Endothelial cell of umbilical vein (primary cell): ENCODE data around the gene SP6. TPM values are rescaled to one million over a fixed set of nuclear protein-coding genes. Genes with fewer than 3 reads are reported as not detected.

ENCODE experiments used
- BruUV-seq: library from RNA; stranded (reverse); fragments of 400-500 nt; replicated peaks from 2 replicates; lab custom pipeline; 2021; lab: Mats Ljungman, UMichigan
- CTCF ChIA-PET: fragments of 300-600, 350-600 bp; sonication (Branson Sonifier 250); formaldehyde crosslinking; loops from one replicate; lab custom pipeline; 2021; ENCODE audit warnings: antibody characterized with exemption, inconsistent platforms; lab: Charles Lee
- POLR2A ChIA-PET: fragments of 300-600, 350-600 bp; sonication (Branson Sonifier 250); formaldehyde crosslinking; loops from one replicate; lab custom pipeline; 2021; ENCODE audit warnings: antibody characterized with exemption, inconsistent platforms; lab: Charles Lee
- DNase-seq: peaks from one replicate; pipeline ENCODE4 v3.0.0-alpha.2; 2011; ENCODE audit warnings: low read depth, low spot score
- FAIRE-seq: peaks from 2 replicates; lab custom pipeline; 2011; peaks lifted over from hg19 to GRCh38; lab: Jason Lieb, UNC
- H2AFZ ChIP-seq: 2 replicates; pipeline ENCODE4 v1.6.0; 2012; ENCODE audit warnings: low read depth, low read length, control low read depth, inconsistent platforms
- H3K27ac ChIP-seq: 2 replicates; pipeline ENCODE4 v1.5.1; 2011; ENCODE audit warnings: low read depth, mild to moderate bottlenecking, control low read depth, low read length, moderate library complexity; ENCODE audit not compliant: insufficient read depth
- H3K27me3 ChIP-seq, 2 experiments: 2 replicates each; pipeline versions ENCODE4 v1.6.0 to v1.6.1; 2011; ENCODE audit warnings: low read length in 2 of 2, mixed read lengths in 1 of 2; ENCODE audit not compliant: control insufficient read depth in 2 of 2, insufficient read depth in 2 of 2
- H3K36me3 ChIP-seq, 2 experiments: 2 replicates in 1 of 2; 3 replicates in 1 of 2; pipeline ENCODE4 v1.5.1; 2011; ENCODE audit warnings: low read length in 2 of 2, mild to moderate bottlenecking in 1 of 2, moderate library complexity in 1 of 2; ENCODE audit not compliant: control insufficient read depth in 2 of 2, insufficient read depth in 2 of 2; ENCODE audit errors: extremely low read depth in 1 of 2
- H3K4me1 ChIP-seq: 3 replicates; pipeline ENCODE4 v1.5.1; 2011; ENCODE audit warnings: mild to moderate bottlenecking, low read length; ENCODE audit not compliant: control insufficient read depth, insufficient read depth; ENCODE audit errors: extremely low read depth
- H3K4me2 ChIP-seq: 2 replicates; pipeline ENCODE4 v1.6.1; 2011; ENCODE audit warnings: low read length, control low read depth, mixed read lengths; ENCODE audit not compliant: insufficient read depth
- H3K4me3 ChIP-seq, 3 experiments: fragments of 200-600 bp in 1 of 3; sonication (generic), shearing (Covaris generic) in 1 of 3; replicated peaks in 1 of 3; 2 replicates each; pipeline ENCODE4 v1.5.1; 2011 to 2016; ENCODE audit warnings: control low read depth in 3 of 3, low read length in 3 of 3, mild to moderate bottlenecking in 2 of 3, inconsistent platforms in 1 of 3, low read depth in 1 of 3, moderate library complexity in 1 of 3; ENCODE audit not compliant: insufficient read depth in 1 of 3
- H3K79me2 ChIP-seq: 2 replicates; pipeline ENCODE4 v1.6.0; 2012; ENCODE audit warnings: low read length, inconsistent platforms; ENCODE audit not compliant: control insufficient read depth, insufficient read depth
- H3K9ac ChIP-seq: replicated peaks from 2 replicates; pipeline ENCODE3; 2011; ENCODE audit warnings: low read length, control low read depth; ENCODE audit not compliant: insufficient read depth; ENCODE audit errors: extremely low read depth
- H3K9me1 ChIP-seq: replicated peaks from 3 replicates; pipeline ENCODE4 v1.6.0; 2011; ENCODE audit warnings: mild to moderate bottlenecking, low read length; ENCODE audit not compliant: control insufficient read depth, insufficient read depth; ENCODE audit errors: extremely low read depth
- H3K9me3 ChIP-seq: replicated peaks from 2 replicates; pipeline ENCODE4 v1.5.1; 2012; ENCODE audit warnings: low read length, inconsistent platforms; ENCODE audit not compliant: control insufficient read depth, insufficient read depth
- H4K20me1 ChIP-seq: replicated peaks from 2 replicates; pipeline ENCODE3; 2011; ENCODE audit warnings: mild to moderate bottlenecking, low read length; ENCODE audit not compliant: control insufficient read depth, insufficient read depth; ENCODE audit errors: extremely low read depth
- CTCF ChIP-seq, 2 donors: IDR thresholded peaks; 1 replicate in 1 of 2; 2 replicates in 1 of 2; pipeline ENCODE4 v1.5.1; 2011; ENCODE audit warnings: low read length in 2 of 2, mild to moderate bottlenecking in 2 of 2, moderate library complexity in 2 of 2, control low read depth in 1 of 2, inconsistent platforms in 1 of 2, low read depth in 1 of 2; ENCODE audit not compliant: insufficient read depth in 1 of 2; ENCODE audit errors: extremely low read depth in 1 of 2
- EZH2 ChIP-seq: IDR thresholded peaks from 2 replicates; pipeline ENCODE4 v1.6.1; 2012; ENCODE audit warnings: borderline replicate concordance, low read depth, mild to moderate bottlenecking, moderate library complexity, low read length, inconsistent platforms; ENCODE audit not compliant: severe bottlenecking
- FOS ChIP-seq: IDR thresholded peaks from 2 replicates; pipeline ENCODE4 v1.6.1; 2011; ENCODE audit warnings: mild to moderate bottlenecking, low read length, moderate library complexity, borderline replicate concordance; ENCODE audit not compliant: insufficient read depth
- GATA2 ChIP-seq: IDR thresholded peaks from 2 replicates; pipeline ENCODE4 v1.7.0; 2011; ENCODE audit warnings: low read depth, mild to moderate bottlenecking, moderate library complexity, mixed read lengths, low read length; ENCODE audit not compliant: insufficient read length, insufficient read depth
- JUN ChIP-seq: IDR thresholded peaks from 2 replicates; pipeline ENCODE4 v1.6.1; 2011; ENCODE audit warnings: borderline replicate concordance, low read depth; ENCODE audit not compliant: insufficient read length, insufficient read depth
- POLR2A ChIP-seq: IDR thresholded peaks from 2 replicates; pipeline ENCODE4 v1.6.1; 2012; ENCODE audit warnings: low read depth, mild to moderate bottlenecking, control low read depth, low read length
- POLR2AphosphoS5 ChIP-seq: IDR thresholded peaks from 2 replicates; pipeline ENCODE4 v1.6.1; 2012; ENCODE audit warnings: low read depth, mild to moderate bottlenecking, control low read depth, low read length, moderate library complexity; ENCODE audit not compliant: insufficient read depth
- dilution Hi-C: fragments of 300-500 bp; cut with MboI; formaldehyde crosslinking; loops from one replicate; pipeline ENCODE4 v1.15.0; 2019; ENCODE audit warnings: low sequenced_read_pairs; ENCODE audit not compliant: extremely low pct_ligation_motif_present
- intact Hi-C: fragments of 100-400 bp; cut with micrococcal nuclease; formaldehyde crosslinking; loops from one replicate; pipeline ENCODE4 v1.10.0; 2022
- polyA plus RNA-seq, 4 experiments: library from polyadenylated mRNA; depleted of rRNA in 3 of 4; stranded (reverse) in 3 of 4; unstranded in 1 of 4; fragments of >200 nt; gene quantifications; 2 replicates each; pipeline versions ENCODE4 v1.2.1 to v1.2.3, GENCODE V29; 2011 to 2012; ENCODE audit warnings: missing spikeins in 1 of 4
- total RNA-seq: library from RNA; stranded (reverse); gene quantifications from 2 replicates; pipeline ENCODE4 v1.2.3, GENCODE V29; 2021
- TF ChIP-seq, protein P1 (sequence below): IDR thresholded peaks from 2 replicates; pipeline ENCODE4 v1.6.1; 2011; ENCODE audit not compliant: insufficient read depth, insufficient read length

Gene SP6
- total and polyA plus RNA-seq, 2 donors (not counting 3 experiments of a cell fraction or from before 2014, with no cell fraction given): 0.11 to 1.3 TPM

DNA sequence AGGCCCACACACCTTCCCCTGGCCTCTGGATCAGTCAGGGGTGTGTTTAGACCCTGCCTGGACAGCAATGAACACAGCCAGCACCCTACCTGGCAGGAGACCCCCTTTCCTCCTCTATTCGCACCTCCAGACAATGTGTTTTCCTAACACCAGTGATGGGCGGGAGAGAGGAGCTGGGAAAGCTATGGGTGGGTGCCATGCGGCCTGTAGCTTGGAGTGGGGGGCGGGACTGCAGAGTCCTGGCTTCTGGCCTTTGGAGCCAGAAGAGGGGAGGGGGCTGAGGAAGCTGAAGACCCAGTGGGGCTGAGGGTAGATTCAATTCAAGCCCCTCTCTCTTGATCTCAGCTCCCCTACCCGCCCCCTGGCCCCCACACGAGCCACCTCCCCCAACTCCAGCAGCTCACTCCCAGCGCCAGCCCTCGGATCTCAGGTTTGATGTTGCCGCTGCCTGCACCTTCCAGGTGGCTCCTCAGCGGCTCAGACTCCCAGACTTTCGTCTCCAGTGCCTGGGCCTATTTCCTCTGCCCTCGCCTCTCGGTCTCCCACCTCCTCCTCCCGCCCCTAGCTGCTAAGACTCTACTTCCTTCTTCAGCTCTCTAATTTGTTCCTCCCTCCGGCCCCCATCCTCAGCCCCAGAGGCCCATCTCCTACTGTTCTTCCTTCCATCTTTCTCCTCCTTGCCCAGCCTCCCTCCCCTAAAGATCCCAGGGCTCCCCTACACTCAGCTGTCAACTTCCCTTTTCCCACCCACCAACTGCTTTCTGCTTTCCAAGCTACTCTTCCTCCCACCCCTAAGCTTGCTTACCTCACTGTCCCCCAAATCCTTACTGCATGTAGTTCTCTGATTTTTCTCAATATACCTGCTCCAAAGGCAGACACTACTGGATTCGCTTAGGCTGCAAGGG is 6.8 kb upstream of the SP6 start:
- TF ChIP-seq GATA2 (no peak), JUN (no peak), FOS (no peak), CTCF (IDR thresholded peaks at IDR 0.05; ENCODE audit: extremely low read depth in 1 of 2, insufficient read depth in 1 of 2, low read depth in 1 of 2, low read length in 2 of 2) (no peak), POLR2AphosphoS5 (no peak), POLR2A (no peak), EZH2 (no peak)
- TF ChIP-seq, protein P1, sequence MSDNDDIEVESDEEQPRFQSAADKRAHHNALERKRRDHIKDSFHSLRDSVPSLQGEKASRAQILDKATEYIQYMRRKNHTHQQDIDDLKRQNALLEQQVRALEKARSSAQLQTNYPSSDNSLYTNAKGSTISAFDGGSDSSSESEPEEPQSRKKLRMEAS: no peak
- Histone ChIP-seq H3K27me3 (peaks cover 0 to 11% of the 10 kb centered on the region in 2 experiments), H3K4me2 (no peak overlapping the region), H2AFZ (no peak overlapping the region), H3K9me3 (no peaks in the 10 kb centered on the region), H3K36me3 (no peaks in the 10 kb centered on the region), H3K9ac (no peak overlapping the region), H3K4me3 (no peak overlapping the region), H3K4me1 (peaks cover 20% of the 10 kb centered on the region), H3K9me1 (no peaks in the 10 kb centered on the region), H3K79me2 (no peaks in the 10 kb centered on the region), H3K27ac (no peak overlapping the region), H4K20me1 (no peaks in the 10 kb centered on the region)
- CTCF ChIA-PET: interaction anchor here (1.7 to 7.2 kb wide), 2 partner anchors 12 to 32 kb away, joined by 7 to 48 read pairs; no protein-coding TSS in a partner anchor
- intact Hi-C loops (no loop called here), dilution Hi-C loops (no loop called here)
- POLR2A ChIA-PET: no interaction called here
- BruUV-seq: no TSS peak
- no peak for FAIRE-seq
- no peak for DNase-seq
